ENCODE measurements around the gene FBXO42. TPM values are rescaled to one million over a fixed set of nuclear protein-coding genes. Genes with fewer than 3 reads are reported as not detected.

The FBXO42 gene
- total and polyA plus RNA-seq, 2 of the 8 experiments (the other 6 are each of a cell fraction or from before 2014, with no cell fraction given): 15.1 to 17.0 TPM

GRCh38 chr1:16224472-16224871 is 127.8 kb downstream of the FBXO42 start:
- no peak overlapping the region for H4K91ac ChIP-seq (replicated peaks; ENCODE audit: insufficient read length, low read length)
- H3K18ac ChIP-seq (ENCODE audit: extremely low read depth, low read length): no peak overlapping the region
- H3K27ac ChIP-seq (ENCODE audit: low read depth, low read length): no peak overlapping the region
- no peak overlapping the region for H3K4me2 ChIP-seq (ENCODE audit: insufficient read depth in 1 of 2, low read depth in 2 of 2, low read length in 2 of 2)
- no peak overlapping the region for H2BK120ac ChIP-seq (replicated peaks; ENCODE audit: low read depth, low read length)
- WGBS, 2 experiments (ENCODE audit: extremely low coverage in 1 of 2, insufficient coverage in 1 of 2, insufficient read length in 1 of 2, insufficient replicate concordance in 2 of 2, low coverage in 1 of 2, low lambda C conversion rate in 2 of 2, missing lambda C conversion rate in 1 of 2): 93% methylated on average over 3 of the region's 3 CpGs; no CpG with 5 or more reads in 1 of the 2 experiments
- H3K27me3 ChIP-seq (replicated peaks in 1 of 4; ENCODE audit: control insufficient read depth in 3 of 4, extremely low read depth in 1 of 4, insufficient read depth in 3 of 4, low read length in 3 of 4): peaks cover 18 to 51% (median 44%) of the 10 kb centered on the region in 4 experiments
- no peak overlapping the region for H3K4ac ChIP-seq (replicated peaks; ENCODE audit: insufficient read length, low read depth, low read length)
- FAIRE-seq: no peak
- ChIA-PET CTCF (ENCODE audit: partially characterized antibody) (no interaction called here), POLR2A (ENCODE audit: partially characterized antibody) (interaction anchor here (1.8 kb wide), 1 partner anchor 11 kb away, joined by 4 read pairs; the partner anchor contains the start of gene ARHGEF19)
- no peak overlapping the region for H2BK5ac ChIP-seq (ENCODE audit: low read depth, low read length)
- H3K9ac ChIP-seq (replicated peaks in 1 of 4; ENCODE audit: extremely low read depth in 1 of 4, low read depth in 3 of 4, low read length in 3 of 4): no peak overlapping the region
- no peak overlapping the region for H3K4me3 ChIP-seq (ENCODE audit: extremely low read depth in 1 of 4, insufficient read depth in 2 of 4, low read depth in 3 of 4, low read length in 4 of 4)
- no peak overlapping the region for H2BK15ac ChIP-seq (ENCODE audit: low read length)
- H3K4me1 ChIP-seq (replicated peaks in 1 of 4; ENCODE audit: control insufficient read depth in 3 of 4, insufficient read depth in 4 of 4, low read length in 3 of 4): peaks cover 0 to 16% (median 9%) of the 10 kb centered on the region in 4 experiments; a peak in 5 of 7 replicates
- no peaks in the 10 kb centered on the region for H3K36me3 ChIP-seq (ENCODE audit: control insufficient read depth in 2 of 4, insufficient read depth in 4 of 4, low read length in 3 of 4)
- no peaks in the 10 kb centered on the region; the same call in 1 of the 2 replicates for H3K79me1 ChIP-seq (ENCODE audit: low read depth, low read length)
- H2AFZ ChIP-seq (ENCODE audit: low read length): no peak overlapping the region
- no peak for DNase-seq (ENCODE audit: low read depth in 1 of 2, low spot score in 2 of 2)
- peaks cover 8 to 11% of the 10 kb centered on the region in 2 experiments for H4K20me1 ChIP-seq (replicated peaks in 1 of 2; ENCODE audit: control insufficient read depth in 1 of 2, insufficient read depth in 2 of 2, low read length in 2 of 2)
- no peak for TF ChIP-seq SRF (IDR thresholded peaks at IDR 0.05; ENCODE audit: low read depth, low read length)
- no peak for TF ChIP-seq TCF12 (IDR thresholded peaks at IDR 0.05; ENCODE audit: low read depth, low read length)
- TF ChIP-seq POLR2AphosphoS5 (IDR thresholded peaks at IDR 0.05; ENCODE audit: low read depth, low read length): no peak
- TF ChIP-seq KDM4A (IDR thresholded peaks at IDR 0.05; ENCODE audit: low read depth, low read length, severe bottlenecking): no peak
- no peak for TF ChIP-seq E2F6 (IDR thresholded peaks at IDR 0.05)
- TF ChIP-seq HDAC2 (IDR thresholded peaks at IDR 0.05; ENCODE audit: borderline replicate concordance in 1 of 2, low read depth in 2 of 2, low read length in 2 of 2): no peak
- H2BK12ac ChIP-seq (ENCODE audit: low read depth, low read length): no peak overlapping the region
- no peak overlapping the region for H3K23ac ChIP-seq (ENCODE audit: insufficient read length)
- H3K56ac ChIP-seq (replicated peaks; ENCODE audit: insufficient read length, low read depth, low read length): no peak overlapping the region
- no peak overlapping the region for H4K8ac ChIP-seq (ENCODE audit: extremely low read depth, insufficient read depth, low read length)
- H3K23me2 ChIP-seq (ENCODE audit: low read depth, low read length): peaks cover 14% of the 10 kb centered on the region
- no peak overlapping the region for H3K14ac ChIP-seq (ENCODE audit: insufficient read length)
- no peaks in the 10 kb centered on the region for H3K79me2 ChIP-seq (ENCODE audit: control insufficient read depth in 1 of 2, insufficient read depth in 2 of 2, low read length in 2 of 2)
- H3K9me3 ChIP-seq (ENCODE audit: insufficient read depth in 2 of 2, low read depth in 1 of 2, low read length in 1 of 2): no peaks in the 10 kb centered on the region
- no peak overlapping the region for H4K5ac ChIP-seq (ENCODE audit: insufficient read length, low read depth, low read length)
- H2BK20ac ChIP-seq (ENCODE audit: low read length): no peak overlapping the region
- no peak overlapping the region for H2AK5ac ChIP-seq (ENCODE audit: low read depth, low read length)
